ENCODE results near the gene SP3. TPM values are rescaled to one million over a fixed set of nuclear protein-coding genes. Genes with fewer than 3 reads are reported as not detected.
"Not testable (repeated sequence)": the region's sequence is repeated elsewhere in the genome, so short reads cannot be mapped to it uniquely, and the experiment has no call there.

Gene SP3
- polyA plus RNA-seq, 3 donors, result 11.4 to 26.9 (median 24.4) TPM

- no peak overlapping the region for H3K27ac ChIP-seq (ENCODE audit: low read depth, low read length)
Observed at GRCh38 chr2:173922760-173923159, 42.4 kb downstream of the SP3 start.

GRCh38 chr2:173922068-173922467, 43.1 kb downstream of the SP3 start:
- no peak overlapping the region for H3K27ac ChIP-seq (ENCODE audit: low read depth, low read length)

DNA sequence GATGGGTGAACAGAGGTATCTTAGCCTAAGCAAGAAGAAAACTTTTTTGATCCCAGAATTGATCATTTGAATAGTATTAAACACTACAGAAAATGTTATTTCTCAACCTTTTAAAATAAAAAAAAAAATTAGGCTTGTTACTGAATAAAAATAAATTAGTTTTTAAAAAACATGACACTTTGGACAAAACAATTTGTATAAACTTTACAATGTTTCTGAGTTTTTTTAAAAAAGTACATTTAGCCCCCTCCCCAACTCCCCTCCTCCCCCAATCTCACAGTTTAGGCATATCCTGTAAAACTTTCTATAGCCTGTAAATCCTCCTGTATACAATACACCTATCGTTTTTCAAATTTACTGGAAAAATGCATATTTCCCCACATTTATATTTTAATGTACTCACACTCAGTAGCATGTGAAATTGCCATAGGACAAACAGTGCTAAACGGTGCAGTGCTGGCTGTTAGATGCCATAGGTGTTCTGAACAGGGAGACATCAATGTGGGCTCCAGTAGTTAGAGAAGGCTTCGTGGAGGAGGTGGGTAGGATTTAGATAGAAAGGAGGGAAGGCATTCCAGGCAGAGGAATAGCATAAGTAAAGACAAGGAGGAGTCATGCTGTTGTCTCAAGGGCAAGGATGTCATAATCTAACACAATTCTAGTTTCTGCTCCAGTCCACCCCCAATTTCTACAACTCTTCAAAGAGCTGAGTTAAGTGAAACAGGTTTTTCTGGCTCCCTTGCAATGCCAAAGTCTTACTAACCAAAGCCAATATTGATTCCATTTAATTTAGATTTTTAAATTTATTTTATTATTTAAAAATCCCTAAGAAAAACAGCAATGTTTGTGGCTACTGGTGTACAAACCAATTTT, 50.9 kb downstream of the SP3 start:
- no peak overlapping the region for H3K27ac ChIP-seq (ENCODE audit: low read depth, low read length)
- 61 to 90% (median 87%) methylated on average over 3 of the region's 3 CpGs for WGBS, 3 donors

- 78 to 98% (median 98%) methylated on average over 5 of the region's 5 CpGs for WGBS, 3 donors
Observed at GRCh38 chr2:173909846-173910245, 55.3 kb downstream of the SP3 start.

GRCh38 chr2:173906626-173907025, 58.5 kb downstream of the SP3 start:
- H3K27ac ChIP-seq (ENCODE audit: low read depth, low read length), result no peak overlapping the region
- 95 to 100% (median 100%) methylated on average over 1 of the region's 1 CpG for WGBS, 3 donors

More at GRCh38 chr2:173909846-173910245, 55.3 kb downstream of the SP3 start:
- H3K27ac ChIP-seq (ENCODE audit: low read depth, low read length), result no peak overlapping the region

DNA sequence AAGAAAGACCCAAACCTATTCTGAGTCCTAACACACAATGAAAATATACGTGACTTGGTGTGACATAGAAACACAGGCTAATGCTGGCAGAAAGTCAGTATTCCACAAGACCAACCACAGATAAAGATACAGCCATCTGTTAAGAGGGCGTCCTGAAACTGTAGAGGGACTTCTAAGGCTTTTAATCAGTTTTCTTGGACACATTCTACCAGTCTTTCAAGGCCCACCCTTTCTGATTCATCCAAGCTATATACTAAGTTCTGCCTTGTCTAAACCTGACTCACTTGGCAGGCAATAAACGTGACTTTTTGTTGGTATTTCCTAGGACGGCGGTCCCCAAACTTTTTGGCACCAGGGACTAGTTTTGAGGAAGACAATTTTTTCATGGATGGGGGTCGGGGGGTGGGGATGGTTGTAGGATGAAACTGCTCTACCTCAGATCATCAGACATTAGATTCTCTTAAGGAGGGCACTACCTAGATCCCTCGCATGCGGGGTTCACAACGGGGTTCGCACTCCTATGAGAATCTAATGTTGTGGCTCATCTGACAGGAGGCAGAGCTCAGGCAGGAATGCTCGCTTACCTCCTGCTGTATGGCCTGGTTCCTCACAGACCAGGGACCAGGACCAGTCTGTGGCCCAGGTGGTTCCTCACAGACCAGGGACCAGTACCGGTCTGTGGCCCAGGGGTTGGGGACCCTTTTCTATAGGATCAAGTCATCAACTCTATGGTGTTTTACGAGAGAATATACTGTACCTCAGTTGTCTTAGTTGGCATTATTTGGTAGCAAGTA, 61.4 kb downstream of the SP3 start:
- WGBS, 3 donors, result 88 to 91% (median 89%) methylated on average over 13 of the region's 13 CpGs
- no peak overlapping the region for H3K27ac ChIP-seq (ENCODE audit: low read depth, low read length)

DNA sequence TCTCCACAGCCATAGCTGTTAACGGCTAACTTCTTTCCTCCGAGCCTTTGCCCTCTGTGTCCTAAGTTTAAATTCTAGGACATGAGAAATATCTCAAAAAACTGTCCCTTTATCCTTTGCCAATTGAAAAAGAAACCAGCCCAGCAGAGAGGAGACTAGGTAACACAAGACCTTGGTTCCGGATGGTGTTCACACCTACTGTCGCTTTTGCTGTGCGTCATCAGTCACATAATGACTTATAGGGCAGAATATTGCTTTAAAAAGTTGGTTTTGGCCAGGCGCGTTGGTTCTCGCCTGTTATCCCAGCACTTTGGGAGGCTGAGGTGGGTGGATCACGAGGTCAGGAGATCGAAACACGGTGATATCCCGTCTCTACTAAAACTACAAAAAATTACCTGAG, 66.2 kb downstream of the SP3 start:
- WGBS, 3 donors, result 91 to 96% (median 93%) methylated on average over 12 of the region's 12 CpGs

DNA sequence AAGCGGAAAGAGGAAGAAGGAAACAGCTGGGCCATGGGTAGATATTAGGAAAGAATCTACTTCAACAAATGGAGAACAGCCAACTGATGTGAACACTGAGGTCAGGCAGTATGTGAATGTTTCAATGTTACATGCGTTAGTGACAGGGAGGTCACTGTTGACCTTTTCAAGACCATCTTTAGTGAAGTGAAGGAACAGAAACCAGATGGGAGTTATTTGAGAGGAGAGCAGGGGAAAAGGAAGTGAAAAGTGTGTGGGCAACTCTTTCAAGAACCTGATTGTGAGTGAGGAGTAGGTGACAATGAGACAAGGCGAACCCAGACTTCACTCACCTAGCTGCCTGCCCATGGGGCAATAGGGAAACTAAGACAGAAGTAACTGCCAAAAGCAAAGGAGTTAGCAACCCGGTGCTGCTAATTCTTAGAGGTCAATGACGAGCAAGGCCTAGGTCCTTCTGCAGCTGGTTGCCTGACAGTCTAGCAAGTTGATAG, 67.0 kb downstream of the SP3 start:
- WGBS, 3 donors, result 53 to 82% (median 56%) methylated on average over 5 of the region's 5 CpGs
- no peak overlapping the region for H3K27ac ChIP-seq (ENCODE audit: low read depth, low read length)

More for the DNA sequence above, 66.2 kb downstream of the SP3 start:
- H3K27ac ChIP-seq (ENCODE audit: low read depth, low read length), result no peak overlapping the region

DNA sequence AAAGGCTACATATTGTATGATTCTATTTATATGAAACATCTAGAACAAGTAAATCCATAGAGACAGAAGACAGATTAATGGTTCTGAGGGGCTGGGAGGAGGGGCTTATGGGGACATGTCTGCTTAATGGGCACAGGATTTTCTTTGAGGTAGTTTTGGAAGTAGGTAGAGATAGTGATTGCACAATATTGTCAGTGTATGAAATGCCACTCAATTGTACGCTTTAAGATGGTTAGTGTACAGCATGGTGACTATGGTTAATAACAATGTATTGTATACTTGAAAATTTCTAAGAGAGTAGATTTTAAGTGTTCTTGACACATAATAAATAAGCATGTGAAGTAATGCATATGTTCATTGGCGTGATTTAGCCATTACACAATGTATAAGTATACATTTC, 68.4 kb downstream of the SP3 start:
- 91 to 96% (median 92%) methylated on average over 2 of the region's 2 CpGs for WGBS, 3 donors
- H3K27ac ChIP-seq (ENCODE audit: low read depth, low read length), result no peak overlapping the region

- H3K27ac ChIP-seq (ENCODE audit: low read depth, low read length), result no peak overlapping the region
- WGBS, 3 donors, result 80 to 91% (median 86%) methylated on average over 2 of the region's 2 CpGs
Observed at GRCh38 chr2:173892341-173892740, 72.8 kb downstream of the SP3 start.

GRCh38 chr2:173891315-173892037, 73.7 kb downstream of the SP3 start:
- H3K27ac ChIP-seq (ENCODE audit: low read depth, low read length), result no peak overlapping the region
- 86 to 93% (median 92%) methylated on average over 2 of the region's 2 CpGs for WGBS, 3 donors

DNA sequence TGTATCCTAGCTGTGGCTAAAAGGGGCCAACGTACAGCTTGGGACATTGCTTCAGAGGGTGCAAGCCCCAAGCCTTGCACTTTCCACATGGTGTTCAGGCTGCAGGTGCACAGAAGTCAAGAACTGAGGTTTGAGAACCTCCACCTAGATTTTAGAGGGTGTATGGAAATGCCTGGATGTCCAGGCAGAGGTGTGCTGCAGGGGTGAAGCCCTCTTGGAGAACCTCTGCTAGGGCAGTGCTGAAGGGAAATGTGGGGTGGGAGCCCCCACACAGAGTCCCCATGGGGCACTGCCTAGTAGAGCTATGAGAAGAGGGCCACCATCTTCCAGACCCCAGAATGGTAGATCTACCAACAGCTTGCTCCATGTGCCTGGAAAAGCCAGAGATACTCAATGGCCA, 75.7 kb downstream of the SP3 start:
- 83 to 100% (median 92%) methylated on average over 1 of the region's 1 CpG for WGBS, 3 donors
- H3K27ac ChIP-seq (ENCODE audit: low read depth, low read length), result not testable (repeated sequence)

DNA sequence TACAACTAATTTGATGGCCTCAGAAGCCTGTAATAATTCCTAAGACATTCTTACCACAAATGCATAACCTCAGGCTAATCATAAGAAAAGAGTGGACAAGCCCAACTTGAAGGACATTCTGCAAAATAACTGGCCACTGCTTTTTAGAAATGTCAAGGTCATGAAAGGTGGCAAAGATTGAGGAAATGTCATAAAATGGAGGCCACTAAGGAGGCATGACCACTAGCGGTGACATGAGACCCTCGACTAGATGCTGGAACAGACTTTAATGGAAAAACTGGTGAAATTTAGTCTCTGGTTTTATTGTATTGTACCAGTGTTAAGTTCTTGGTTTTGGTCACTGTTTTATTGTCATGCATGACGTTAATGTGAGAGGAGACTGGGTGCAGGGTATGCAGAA, 78.6 kb downstream of the SP3 start:
- 83 to 92% (median 90%) methylated on average over 3 of the region's 3 CpGs for WGBS, 3 donors
- H3K27ac ChIP-seq (ENCODE audit: low read depth, low read length), result no peak overlapping the region

GRCh38 chr2:173884025-173884802, 81.0 kb downstream of the SP3 start:
- H3K27ac ChIP-seq (ENCODE audit: low read depth, low read length), result no peak overlapping the region
- 59 to 78% (median 74%) methylated on average over 2 of the region's 2 CpGs for WGBS, 3 donors

DNA sequence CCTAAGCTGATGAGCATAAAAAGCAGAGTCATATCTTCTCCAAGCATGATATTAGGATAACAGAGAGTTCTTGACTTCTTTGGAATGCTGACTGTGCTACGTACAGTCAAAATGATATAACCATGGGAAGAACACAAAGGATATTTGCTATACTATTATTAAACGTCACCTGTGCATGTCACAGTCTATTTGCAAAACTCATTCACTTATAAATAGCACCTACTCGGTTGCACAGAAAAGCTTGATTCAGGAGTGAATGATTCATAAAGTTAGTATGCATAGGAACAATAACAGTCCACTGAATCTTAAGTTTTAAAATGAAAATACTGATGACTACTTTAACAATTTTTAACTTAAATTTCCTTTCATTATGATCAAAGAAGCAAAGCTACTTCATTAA, 83.3 kb downstream of the SP3 start:
- H3K27ac ChIP-seq (ENCODE audit: low read depth, low read length), result no peak overlapping the region
- 69 to 79% (median 74%) methylated on average over 3 of the region's 3 CpGs for WGBS, 3 donors

DNA sequence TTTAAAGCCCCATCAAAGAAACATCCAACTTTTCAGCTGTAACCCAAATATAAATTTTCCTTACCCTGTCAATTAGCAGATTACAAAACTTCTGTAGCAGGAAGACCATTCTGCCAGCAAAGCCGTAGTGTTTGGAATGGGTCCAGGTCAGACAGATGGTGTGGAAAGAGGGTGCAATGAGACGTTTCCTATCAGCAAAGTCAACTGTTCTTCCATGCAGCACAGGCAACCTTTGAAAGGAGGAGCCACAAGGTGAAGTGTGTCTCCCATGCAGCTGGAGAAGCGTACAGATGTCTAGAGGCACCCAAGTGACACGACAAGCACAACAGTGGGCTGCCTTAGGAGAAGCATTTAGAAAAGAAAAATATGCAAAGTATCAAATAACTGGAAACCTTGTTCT, 83.7 kb downstream of the SP3 start:
- WGBS, 3 donors, result 24 to 38% (median 27%) methylated on average over 4 of the region's 4 CpGs
- H3K27ac ChIP-seq (ENCODE audit: low read depth, low read length), result no peak overlapping the region

GRCh38 chr2:173880561-173880960, 84.6 kb downstream of the SP3 start:
- H3K27ac ChIP-seq (ENCODE audit: low read depth, low read length), result no peak overlapping the region
- WGBS, 3 donors, result 86 to 90% (median 89%) methylated on average over 6 of the region's 6 CpGs

DNA sequence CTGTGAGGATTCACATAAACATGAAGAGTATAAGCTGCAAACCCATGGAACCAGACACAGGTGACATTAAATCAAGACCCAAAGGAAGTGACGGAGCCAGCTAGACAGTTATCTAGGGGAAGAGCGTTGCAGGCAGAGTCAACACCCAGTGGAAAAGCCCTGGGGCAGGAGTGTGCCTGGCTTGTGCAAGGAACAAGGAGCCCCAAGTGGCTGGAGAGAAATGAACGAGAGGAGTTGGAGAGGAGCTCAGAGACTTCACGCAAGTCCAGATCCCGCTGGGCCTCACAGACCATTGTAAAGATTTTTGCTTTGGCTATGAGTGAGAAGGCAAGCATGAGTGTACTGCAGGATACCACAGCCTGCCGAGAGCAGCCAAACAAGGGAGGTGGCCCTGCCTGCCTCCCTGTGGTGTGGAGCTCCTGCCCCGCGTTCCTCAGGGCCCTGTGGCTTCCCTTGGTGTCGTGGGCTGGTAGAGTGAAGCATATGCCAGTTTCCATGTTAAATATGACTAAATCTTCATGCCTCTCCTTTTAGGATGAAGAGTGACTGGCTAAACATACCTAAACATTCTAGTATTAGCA, 88.2 kb downstream of the SP3 start:
- 81 to 95% (median 89%) methylated on average over 9 of the region's 9 CpGs for WGBS, 3 donors

More for the DNA sequence above, 88.2 kb downstream of the SP3 start:
- H3K27ac ChIP-seq (ENCODE audit: low read depth, low read length), result no peak overlapping the region

Data from adipose tissue (tissue), 3 donors.